ENCODE data around the gene GPR141.

Gene GPR141

GRCh38 chr7:37738321-37738720, 54.8 kb downstream of the GPR141 start:
- Histone ChIP-seq H3K36me3 (ENCODE audit: control insufficient read depth in 1 of 2, insufficient read depth in 2 of 2, low read length in 2 of 2) (no peaks in the 10 kb centered on the region), H3K27ac (ENCODE audit: low read length) (no peak overlapping the region), H3K27me3 (ENCODE audit: low read depth, low read length) (no peaks in the 10 kb centered on the region), H3K4me3 (ENCODE audit: low read depth in 1 of 2, low read length in 2 of 2) (no peak overlapping the region), H3K4me1 (ENCODE audit: control insufficient read depth in 1 of 2, insufficient read depth in 2 of 2, low read length in 2 of 2) (no peaks in the 10 kb centered on the region), H3K9me3 (ENCODE audit: control insufficient read depth in 1 of 2, low read length in 2 of 2) (no peaks in the 10 kb centered on the region)

DNA sequence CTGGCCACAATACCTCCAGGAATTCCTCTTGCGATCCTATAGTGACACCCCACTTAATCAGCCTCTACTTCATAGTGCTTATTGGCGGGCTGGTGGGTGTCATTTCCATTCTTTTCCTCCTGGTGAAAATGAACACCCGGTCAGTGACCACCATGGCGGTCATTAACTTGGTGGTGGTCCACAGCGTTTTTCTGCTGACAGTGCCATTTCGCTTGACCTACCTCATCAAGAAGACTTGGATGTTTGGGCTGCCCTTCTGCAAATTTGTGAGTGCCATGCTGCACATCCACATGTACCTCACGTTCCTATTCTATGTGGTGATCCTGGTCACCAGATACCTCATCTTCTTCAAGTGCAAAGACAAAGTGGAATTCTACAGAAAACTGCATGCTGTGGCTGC, 56.8 kb downstream of the GPR141 start:
- H3K9me3 ChIP-seq (ENCODE audit: control insufficient read depth in 1 of 2, low read length in 2 of 2), result no peaks in the 10 kb centered on the region
- H3K36me3 ChIP-seq (ENCODE audit: control insufficient read depth in 1 of 2, insufficient read depth in 2 of 2, low read length in 2 of 2), result no peaks in the 10 kb centered on the region
- H3K27me3 ChIP-seq (ENCODE audit: low read depth, low read length), result no peaks in the 10 kb centered on the region
- H3K4me3 ChIP-seq (ENCODE audit: low read depth in 1 of 2, low read length in 2 of 2), result no peak overlapping the region
- H3K4me1 ChIP-seq (ENCODE audit: control insufficient read depth in 1 of 2, insufficient read depth in 2 of 2, low read length in 2 of 2), result no peaks in the 10 kb centered on the region
- no peak overlapping the region for H3K27ac ChIP-seq (ENCODE audit: low read length)

- no peak overlapping the region for H3K27ac ChIP-seq (ENCODE audit: low read length)
- H3K27me3 ChIP-seq (ENCODE audit: low read depth, low read length), result no peaks in the 10 kb centered on the region
- no peak overlapping the region for H3K4me3 ChIP-seq (ENCODE audit: low read depth in 1 of 2, low read length in 2 of 2)
- H3K4me1 ChIP-seq (ENCODE audit: control insufficient read depth in 1 of 2, insufficient read depth in 2 of 2, low read length in 2 of 2), result no peaks in the 10 kb centered on the region
- H3K36me3 ChIP-seq (ENCODE audit: control insufficient read depth in 1 of 2, insufficient read depth in 2 of 2, low read length in 2 of 2), result no peaks in the 10 kb centered on the region
- H3K9me3 ChIP-seq (ENCODE audit: control insufficient read depth in 1 of 2, low read length in 2 of 2), result no peaks in the 10 kb centered on the region
Measured at GRCh38 chr7:37741776-37742175, 58.2 kb downstream of the GPR141 start.

DNA sequence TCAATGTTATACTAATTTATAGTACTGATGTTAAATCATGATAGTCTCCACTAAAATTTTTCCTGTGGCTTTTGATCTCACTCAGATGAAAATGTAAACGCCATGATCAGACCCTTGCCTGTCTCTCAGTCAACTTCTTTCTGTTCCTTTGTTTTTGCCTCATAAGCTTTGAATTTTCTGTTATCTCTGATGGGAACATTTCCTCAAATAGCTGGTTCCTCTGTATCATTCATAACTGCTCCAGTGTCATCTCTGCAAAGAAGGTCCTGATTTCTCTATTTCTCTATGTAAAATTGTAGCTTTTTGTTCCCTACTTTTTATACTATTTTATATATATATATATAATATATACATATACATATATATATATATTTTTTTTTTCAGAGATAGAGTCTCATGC, 67.5 kb downstream of the GPR141 start:
- Histone ChIP-seq H3K4me1 (ENCODE audit: control insufficient read depth in 1 of 2, insufficient read depth in 2 of 2, low read length in 2 of 2) (no peaks in the 10 kb centered on the region), H3K27me3 (ENCODE audit: low read depth, low read length) (no peaks in the 10 kb centered on the region), H3K27ac (ENCODE audit: low read length) (no peak overlapping the region)

DNA sequence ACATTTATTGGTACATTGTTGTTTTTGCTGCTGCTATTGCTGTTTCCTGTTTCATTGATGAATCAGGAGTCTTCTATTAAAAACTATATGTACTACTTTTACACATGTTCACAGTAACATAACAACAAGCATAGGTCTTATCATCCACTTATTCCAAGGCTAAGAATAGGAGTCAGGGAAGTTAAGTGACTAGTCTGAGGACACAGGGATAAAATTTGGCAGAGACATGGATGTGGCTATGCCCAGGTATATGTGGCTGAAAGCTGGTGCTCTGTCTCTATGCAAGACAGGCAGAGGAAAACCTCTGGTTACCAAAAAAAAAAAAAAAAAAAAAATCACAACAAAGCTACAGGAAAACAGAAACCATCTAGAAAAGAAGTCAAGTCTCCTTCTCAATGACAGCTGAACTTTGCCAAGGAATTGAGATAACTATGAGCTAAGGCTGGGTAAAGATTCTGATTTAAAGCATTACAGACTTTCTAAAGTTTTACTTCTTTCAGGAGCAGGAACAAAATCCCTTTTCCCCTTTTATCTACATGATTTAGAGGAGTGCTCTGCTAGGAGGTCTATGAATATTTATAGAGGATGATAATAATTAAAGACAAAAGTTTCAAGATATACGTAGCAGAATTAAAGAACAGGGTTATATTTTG, 70.0 kb downstream of the GPR141 start:
- no peaks in the 10 kb centered on the region for H3K36me3 ChIP-seq (ENCODE audit: control insufficient read depth in 1 of 2, insufficient read depth in 2 of 2, low read length in 2 of 2)
- H3K4me1 ChIP-seq (ENCODE audit: control insufficient read depth in 1 of 2, insufficient read depth in 2 of 2, low read length in 2 of 2), result no peaks in the 10 kb centered on the region
- no peaks in the 10 kb centered on the region for H3K27me3 ChIP-seq (ENCODE audit: low read depth, low read length)
- H3K27ac ChIP-seq (ENCODE audit: low read length), result no peak overlapping the region
- H3K9me3 ChIP-seq (ENCODE audit: control insufficient read depth in 1 of 2, low read length in 2 of 2), result no peaks in the 10 kb centered on the region
- no peak overlapping the region for H3K4me3 ChIP-seq (ENCODE audit: low read depth in 1 of 2, low read length in 2 of 2)

More for the DNA sequence above, 67.5 kb downstream of the GPR141 start:
- no peak overlapping the region for H3K4me3 ChIP-seq (ENCODE audit: low read depth in 1 of 2, low read length in 2 of 2)
- H3K36me3 ChIP-seq (ENCODE audit: control insufficient read depth in 1 of 2, insufficient read depth in 2 of 2, low read length in 2 of 2), result no peaks in the 10 kb centered on the region
- H3K9me3 ChIP-seq (ENCODE audit: control insufficient read depth in 1 of 2, low read length in 2 of 2), result no peaks in the 10 kb centered on the region

DNA sequence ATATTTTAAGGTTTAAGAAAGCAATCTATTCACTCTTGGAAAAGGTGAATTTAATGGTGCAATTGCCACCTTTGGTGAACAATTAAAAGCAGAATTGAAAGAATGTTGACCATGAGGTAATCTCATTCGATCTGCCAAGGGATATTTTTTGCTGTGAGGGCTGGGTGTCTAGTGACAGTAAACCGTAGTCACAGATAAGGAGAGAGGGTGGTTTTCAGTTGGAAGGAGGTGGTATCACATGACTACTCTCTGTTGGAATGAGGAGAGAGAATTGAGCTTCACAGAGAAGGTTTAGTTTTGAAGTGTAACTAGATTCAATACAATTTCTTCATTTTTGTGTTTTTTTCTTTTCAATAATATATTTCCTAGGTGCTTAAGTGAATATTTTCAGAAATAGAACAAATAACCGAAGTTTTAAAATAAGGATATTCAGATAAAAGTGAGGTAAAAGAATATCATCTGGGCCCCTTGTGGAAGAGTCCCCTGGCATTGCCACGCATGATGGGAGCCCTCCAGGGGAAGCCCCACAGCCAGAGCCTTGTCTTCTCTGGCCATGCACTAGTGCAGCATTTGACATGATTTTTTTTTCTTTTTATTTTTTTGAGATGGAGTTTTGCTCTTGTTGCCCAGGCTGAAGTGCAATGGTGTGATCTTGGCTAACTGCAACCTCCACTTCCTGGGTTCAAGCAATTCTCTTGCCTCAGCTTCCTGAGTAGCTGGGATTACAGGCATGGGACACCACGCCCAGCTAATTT, 73.4 kb downstream of the GPR141 start:
- no peaks in the 10 kb centered on the region for H3K36me3 ChIP-seq (ENCODE audit: control insufficient read depth in 1 of 2, insufficient read depth in 2 of 2, low read length in 2 of 2)
- H3K4me3 ChIP-seq (ENCODE audit: low read depth in 1 of 2, low read length in 2 of 2), result no peak overlapping the region
- H3K4me1 ChIP-seq (ENCODE audit: control insufficient read depth in 1 of 2, insufficient read depth in 2 of 2, low read length in 2 of 2), result no peaks in the 10 kb centered on the region
- no peaks in the 10 kb centered on the region for H3K27me3 ChIP-seq (ENCODE audit: low read depth, low read length)
- H3K27ac ChIP-seq (ENCODE audit: low read length), result no peak overlapping the region
- no peaks in the 10 kb centered on the region for H3K9me3 ChIP-seq (ENCODE audit: control insufficient read depth in 1 of 2, low read length in 2 of 2)

DNA sequence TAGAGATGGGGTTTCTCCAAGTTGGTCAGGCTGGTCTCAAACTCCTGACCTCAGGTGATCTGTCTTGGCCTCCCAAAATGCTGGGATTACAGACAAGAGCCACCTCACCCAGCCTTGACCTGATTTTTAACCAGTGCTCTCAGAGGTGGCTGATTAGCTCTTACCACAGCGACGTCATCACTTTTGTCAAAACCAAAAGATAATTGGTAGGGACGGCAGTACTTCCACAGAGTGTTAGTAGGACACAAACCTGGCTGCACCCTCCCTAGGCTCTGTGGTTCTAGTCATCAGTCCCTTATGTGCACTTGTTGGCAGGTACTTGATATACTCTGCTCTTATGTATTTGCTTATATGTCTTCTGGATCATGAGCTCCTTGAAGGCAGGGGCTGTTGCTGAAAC, 74.0 kb downstream of the GPR141 start:
- Histone ChIP-seq H3K9me3 (ENCODE audit: control insufficient read depth in 1 of 2, low read length in 2 of 2) (no peaks in the 10 kb centered on the region), H3K36me3 (ENCODE audit: control insufficient read depth in 1 of 2, insufficient read depth in 2 of 2, low read length in 2 of 2) (no peaks in the 10 kb centered on the region), H3K4me3 (ENCODE audit: low read depth in 1 of 2, low read length in 2 of 2) (no peak overlapping the region), H3K27me3 (ENCODE audit: low read depth, low read length) (no peaks in the 10 kb centered on the region), H3K27ac (ENCODE audit: low read length) (no peak overlapping the region), H3K4me1 (ENCODE audit: control insufficient read depth in 1 of 2, insufficient read depth in 2 of 2, low read length in 2 of 2) (no peaks in the 10 kb centered on the region)

DNA sequence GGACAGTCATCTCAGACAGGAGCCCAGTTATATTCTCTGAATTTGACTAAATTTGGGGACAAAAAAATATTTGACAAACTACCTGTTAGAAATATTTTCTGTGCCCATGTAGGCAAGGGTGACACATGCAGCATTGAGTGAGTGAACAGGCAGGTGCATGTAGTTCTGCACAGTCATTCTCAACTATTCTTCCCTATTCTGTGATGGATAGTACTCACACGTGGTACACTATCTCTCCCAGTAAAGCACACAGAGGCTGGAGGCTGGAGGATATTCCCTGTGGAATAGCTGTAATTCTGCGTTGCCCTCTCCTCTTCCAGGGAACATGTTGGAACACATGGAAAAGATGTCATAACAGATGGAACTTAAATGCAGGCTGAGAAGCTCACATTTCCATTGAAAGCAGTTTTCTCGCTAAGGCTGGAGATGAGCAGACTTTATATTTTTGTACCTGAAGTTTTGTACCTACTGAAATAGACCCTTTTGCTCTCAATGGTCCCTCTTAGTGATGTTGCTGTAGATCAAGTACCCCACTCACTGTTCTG, 75.0 kb downstream of the GPR141 start:
- H3K27ac ChIP-seq (ENCODE audit: low read length), result no peak overlapping the region
- no peaks in the 10 kb centered on the region for H3K9me3 ChIP-seq (ENCODE audit: control insufficient read depth in 1 of 2, low read length in 2 of 2)
- no peaks in the 10 kb centered on the region for H3K36me3 ChIP-seq (ENCODE audit: control insufficient read depth in 1 of 2, insufficient read depth in 2 of 2, low read length in 2 of 2)
- H3K4me1 ChIP-seq (ENCODE audit: control insufficient read depth in 1 of 2, insufficient read depth in 2 of 2, low read length in 2 of 2), result no peaks in the 10 kb centered on the region
- H3K4me3 ChIP-seq (ENCODE audit: low read depth in 1 of 2, low read length in 2 of 2), result no peak overlapping the region
- H3K27me3 ChIP-seq (ENCODE audit: low read depth, low read length), result no peaks in the 10 kb centered on the region

DNA sequence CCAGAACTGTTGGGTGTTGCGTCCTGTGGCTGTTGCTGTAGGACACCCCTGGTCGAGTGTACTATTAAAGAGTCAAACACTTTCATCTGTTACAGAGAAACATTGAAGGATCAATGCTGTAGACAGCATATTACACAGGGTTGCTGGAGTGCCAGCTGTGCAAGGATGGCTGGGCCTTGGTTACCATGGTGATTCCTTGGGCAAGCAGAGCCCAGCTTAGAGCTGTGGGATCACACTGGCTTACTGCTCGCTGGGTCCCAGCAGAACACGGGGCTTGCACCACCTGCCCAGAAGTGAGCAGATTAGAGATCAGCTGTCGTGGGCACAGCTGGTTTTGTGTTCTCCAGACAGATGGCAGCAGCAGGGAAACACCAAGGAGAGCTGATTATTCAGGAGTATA, 76.0 kb downstream of the GPR141 start:
- no peak overlapping the region for H3K4me3 ChIP-seq (ENCODE audit: low read depth in 1 of 2, low read length in 2 of 2)
- no peak overlapping the region for H3K27ac ChIP-seq (ENCODE audit: low read length)
- H3K4me1 ChIP-seq (ENCODE audit: control insufficient read depth in 1 of 2, insufficient read depth in 2 of 2, low read length in 2 of 2), result no peaks in the 10 kb centered on the region
- H3K9me3 ChIP-seq (ENCODE audit: control insufficient read depth in 1 of 2, low read length in 2 of 2), result no peaks in the 10 kb centered on the region
- no peaks in the 10 kb centered on the region for H3K36me3 ChIP-seq (ENCODE audit: control insufficient read depth in 1 of 2, insufficient read depth in 2 of 2, low read length in 2 of 2)
- no peaks in the 10 kb centered on the region for H3K27me3 ChIP-seq (ENCODE audit: low read depth, low read length)

- no peaks in the 10 kb centered on the region for H3K9me3 ChIP-seq (ENCODE audit: control insufficient read depth in 1 of 2, low read length in 2 of 2)
- no peaks in the 10 kb centered on the region for H3K4me1 ChIP-seq (ENCODE audit: control insufficient read depth in 1 of 2, insufficient read depth in 2 of 2, low read length in 2 of 2)
- no peaks in the 10 kb centered on the region for H3K36me3 ChIP-seq (ENCODE audit: control insufficient read depth in 1 of 2, insufficient read depth in 2 of 2, low read length in 2 of 2)
- H3K27me3 ChIP-seq (ENCODE audit: low read depth, low read length), result no peaks in the 10 kb centered on the region
- H3K4me3 ChIP-seq (ENCODE audit: low read depth in 1 of 2, low read length in 2 of 2), result no peak overlapping the region
- H3K27ac ChIP-seq (ENCODE audit: low read length), result no peak overlapping the region
Measured at GRCh38 chr7:37765421-37765829, 81.9 kb downstream of the GPR141 start.

DNA sequence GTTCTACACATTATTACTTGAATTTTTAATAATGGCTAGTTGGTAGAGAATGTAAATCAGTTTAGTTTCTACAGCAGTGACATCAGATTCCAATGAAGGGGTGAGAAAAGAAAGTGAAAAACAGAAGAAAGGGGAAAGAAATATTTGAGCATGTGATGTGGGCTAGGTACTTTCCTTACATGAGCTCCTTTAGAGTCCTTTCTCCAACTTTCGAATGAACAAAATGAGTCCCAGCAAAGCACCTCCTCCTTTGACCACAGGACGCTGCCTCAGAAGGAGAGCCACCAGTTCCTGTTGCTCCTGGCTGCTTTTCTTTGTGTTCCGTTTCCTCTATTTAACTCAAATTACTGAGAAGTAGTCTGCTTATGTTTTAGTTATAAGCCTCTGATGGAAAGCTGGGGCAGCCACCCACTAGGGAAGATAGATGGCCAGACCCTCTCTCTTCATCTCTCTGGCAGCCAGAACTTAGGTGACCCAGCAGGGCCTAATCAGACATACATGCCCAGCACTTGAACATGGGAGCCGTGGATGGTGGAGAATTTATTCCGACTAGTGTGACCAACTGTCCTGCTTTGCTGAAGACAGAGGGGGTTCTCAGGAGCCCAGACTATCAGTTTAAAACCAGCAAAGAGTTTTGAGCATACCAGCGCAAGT, 82.4 kb downstream of the GPR141 start:
- H3K27me3 ChIP-seq (ENCODE audit: low read depth, low read length), result no peaks in the 10 kb centered on the region
- no peaks in the 10 kb centered on the region for H3K9me3 ChIP-seq (ENCODE audit: control insufficient read depth in 1 of 2, low read length in 2 of 2)
- H3K4me1 ChIP-seq (ENCODE audit: control insufficient read depth in 1 of 2, insufficient read depth in 2 of 2, low read length in 2 of 2), result no peaks in the 10 kb centered on the region
- no peak overlapping the region for H3K4me3 ChIP-seq (ENCODE audit: low read depth in 1 of 2, low read length in 2 of 2)
- no peaks in the 10 kb centered on the region for H3K36me3 ChIP-seq (ENCODE audit: control insufficient read depth in 1 of 2, insufficient read depth in 2 of 2, low read length in 2 of 2)
- H3K27ac ChIP-seq (ENCODE audit: low read length), result no peak overlapping the region
